Measurements from ENCODE around the gene BCL11A. TPM values are rescaled to one million over a fixed set of nuclear protein-coding genes. Genes with fewer than 3 reads are reported as not detected.

Gene BCL11A
- total RNA-seq, 2 experiments from 2014 or later = not detected

DNA sequence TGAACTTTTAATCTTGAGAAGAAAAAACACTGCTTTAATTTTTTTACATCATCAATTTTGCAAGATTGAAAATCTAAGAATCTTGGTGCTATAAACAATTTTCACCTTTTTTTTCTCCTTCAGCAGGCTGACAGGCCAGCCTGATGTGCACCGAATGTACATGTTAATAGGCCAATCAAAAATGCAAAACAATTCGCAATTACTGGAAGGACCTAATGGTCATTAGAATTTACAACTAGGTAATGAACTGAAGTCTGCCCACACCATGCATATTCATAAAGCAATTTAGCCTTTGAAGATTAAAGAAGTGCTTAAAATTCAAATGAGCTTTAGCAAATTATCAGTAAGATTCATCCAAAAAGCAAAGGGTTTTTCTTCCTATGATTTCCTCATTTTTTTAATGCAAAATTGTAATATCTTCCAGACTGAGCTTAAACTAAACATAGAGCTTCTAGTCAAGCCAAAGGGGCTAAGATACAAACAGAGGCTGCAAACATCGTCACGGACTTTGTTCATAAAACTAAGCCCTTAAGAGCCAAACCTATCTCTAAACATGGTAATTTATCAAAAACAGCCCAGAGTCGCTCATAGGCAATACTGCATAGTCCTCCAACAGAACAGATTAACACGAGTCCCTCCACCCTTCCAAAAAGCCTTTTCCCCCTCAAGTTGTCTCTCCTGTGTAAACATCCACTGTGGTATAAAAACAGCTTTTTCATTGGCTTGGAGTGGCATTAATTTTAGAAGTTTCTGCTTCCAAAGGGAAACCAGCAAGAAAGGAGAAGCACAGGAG, 18.4 kb downstream of the BCL11A start:
- Mint-ChIP-seq H3K9me3 (no peaks in the 10 kb centered on the region), H3K27me3 (peaks cover 54% of the 10 kb centered on the region), H3K27ac (no peak overlapping the region), H3K4me3 (no peak overlapping the region), H3K36me3 (ENCODE audit: low read depth) (no peaks in the 10 kb centered on the region), H3K4me1 (no peaks in the 10 kb centered on the region)
- ChIA-PET CTCF (interaction anchor here (0.7 to 1.0 kb wide), 2 partner anchors 15 to 27 kb away, joined by 3 read pairs; no protein-coding TSS in a partner anchor), POLR2A (no interaction called here)
- DNase-seq = no peak

DNA sequence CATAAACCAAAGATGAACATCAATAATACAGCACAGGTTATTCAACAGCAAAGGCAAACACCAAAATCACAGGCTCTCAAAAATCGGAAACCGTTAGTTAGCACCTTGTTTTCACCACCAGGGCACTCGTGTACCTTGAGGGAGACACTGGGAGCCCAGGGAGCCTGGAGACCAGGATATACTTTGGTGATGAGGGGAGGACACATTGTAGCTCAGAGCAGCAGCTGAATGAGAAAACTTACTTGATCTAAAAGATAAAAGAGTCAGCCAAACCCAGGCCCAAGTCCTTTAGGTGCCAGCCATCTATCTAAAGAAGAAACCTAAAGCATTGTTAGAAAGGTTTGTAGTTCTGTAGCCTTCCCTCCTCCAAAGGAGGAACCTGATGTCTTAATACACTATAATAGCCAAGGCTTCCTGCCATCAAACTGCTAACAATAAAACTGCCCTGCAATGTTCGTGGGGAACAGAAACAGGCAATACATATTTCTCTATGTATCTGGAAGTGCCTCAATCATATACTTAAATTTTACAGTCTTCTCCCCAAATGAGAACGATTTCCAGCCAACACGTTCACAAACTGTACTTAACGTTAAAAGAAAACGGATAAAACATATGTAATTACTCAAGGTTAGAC, 19.3 kb downstream of the BCL11A start:
- CTCF ChIA-PET = no interaction called here
- no peak overlapping the region for H3K4me3 Mint-ChIP-seq
- no peak for DNase-seq
- H3K36me3 Mint-ChIP-seq (ENCODE audit: low read depth) = no peaks in the 10 kb centered on the region
- no peaks in the 10 kb centered on the region for H3K4me1 Mint-ChIP-seq
- POLR2A ChIA-PET = no interaction called here
- H3K9me3 Mint-ChIP-seq = no peaks in the 10 kb centered on the region
- H3K27ac Mint-ChIP-seq = no peak overlapping the region
- H3K27me3 Mint-ChIP-seq = peaks cover 52% of the 10 kb centered on the region

DNA sequence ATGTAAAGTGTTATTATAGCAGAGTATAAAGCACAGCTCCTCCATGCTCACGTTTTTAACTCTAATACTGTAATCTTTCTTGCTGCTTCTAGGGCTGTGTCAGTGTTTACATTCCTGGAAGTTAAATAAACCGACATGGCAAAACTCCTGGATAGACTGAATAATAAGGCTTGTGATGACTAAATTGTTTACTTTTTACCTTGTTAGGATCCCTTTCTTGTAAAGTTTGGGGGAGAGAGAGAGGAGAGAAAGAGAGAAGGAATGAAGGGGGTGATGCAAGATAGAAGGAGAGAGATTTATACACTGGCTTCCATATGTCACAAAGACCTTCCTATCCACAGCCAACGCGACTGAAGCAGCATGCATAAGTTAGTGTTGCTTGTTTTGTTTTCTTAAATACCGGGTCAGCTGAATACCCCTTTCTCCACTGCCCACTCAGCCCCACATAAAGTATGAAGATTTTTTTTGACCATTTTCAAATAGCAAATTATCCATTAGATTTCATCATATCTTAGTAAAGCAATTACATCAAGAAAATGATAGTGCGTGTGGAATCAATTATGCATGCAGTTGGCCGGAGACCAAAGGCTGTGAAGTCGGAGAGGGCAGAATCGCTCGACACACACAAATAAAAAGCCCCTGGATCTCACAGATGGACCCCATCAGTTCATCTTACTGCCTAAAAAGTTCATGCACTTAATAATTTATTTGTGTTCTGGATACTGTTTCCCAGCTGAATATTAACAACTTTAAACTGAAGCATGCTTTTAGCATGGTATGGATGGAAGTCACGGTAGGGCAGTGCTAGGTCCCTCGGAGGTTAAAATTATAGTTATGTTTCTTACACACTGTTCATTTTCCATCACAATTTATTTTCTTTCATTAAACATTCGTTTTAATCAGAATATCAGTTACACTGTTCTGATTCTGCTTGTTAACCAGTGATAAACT, 20.1 kb downstream of the BCL11A start:
- no peaks in the 10 kb centered on the region for H3K4me1 Mint-ChIP-seq
- CTCF ChIA-PET = no interaction called here

DNA sequence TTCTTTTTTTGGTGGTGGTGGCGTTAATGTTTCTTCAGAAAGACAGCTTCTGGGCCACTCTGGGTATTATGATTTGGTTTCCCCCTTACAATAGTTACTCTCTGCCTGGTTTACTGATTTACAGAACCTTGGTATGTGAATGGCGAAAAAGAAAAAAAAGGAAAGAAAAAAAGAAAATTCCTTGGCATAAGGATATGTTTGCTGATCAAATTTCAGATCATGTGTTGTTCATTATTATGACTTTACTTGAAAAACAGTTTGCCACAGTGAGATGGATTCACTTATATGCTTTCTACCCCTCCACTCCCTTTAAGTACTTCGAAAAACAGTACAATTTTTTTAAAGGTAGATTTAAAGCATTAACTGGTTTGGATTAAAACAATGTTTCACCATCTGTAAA, 21.0 kb downstream of the BCL11A start:
- Mint-ChIP-seq H3K36me3 (ENCODE audit: low read depth) (no peaks in the 10 kb centered on the region), H3K27ac (no peak overlapping the region), H3K9me3 (no peaks in the 10 kb centered on the region), H3K27me3 (peaks cover 46% of the 10 kb centered on the region), H3K4me3 (no peak overlapping the region), H3K4me1 (no peaks in the 10 kb centered on the region)
- ChIA-PET CTCF (no interaction called here), POLR2A (no interaction called here)
- no peak for DNase-seq

More for the DNA sequence above, 20.1 kb downstream of the BCL11A start:
- peaks cover 47% of the 10 kb centered on the region for H3K27me3 Mint-ChIP-seq
- DNase-seq = no peak
- H3K27ac Mint-ChIP-seq = no peak overlapping the region
- no peaks in the 10 kb centered on the region for H3K36me3 Mint-ChIP-seq (ENCODE audit: low read depth)
- POLR2A ChIA-PET = no interaction called here
- no peaks in the 10 kb centered on the region for H3K9me3 Mint-ChIP-seq
- H3K4me3 Mint-ChIP-seq = no peak overlapping the region

DNA sequence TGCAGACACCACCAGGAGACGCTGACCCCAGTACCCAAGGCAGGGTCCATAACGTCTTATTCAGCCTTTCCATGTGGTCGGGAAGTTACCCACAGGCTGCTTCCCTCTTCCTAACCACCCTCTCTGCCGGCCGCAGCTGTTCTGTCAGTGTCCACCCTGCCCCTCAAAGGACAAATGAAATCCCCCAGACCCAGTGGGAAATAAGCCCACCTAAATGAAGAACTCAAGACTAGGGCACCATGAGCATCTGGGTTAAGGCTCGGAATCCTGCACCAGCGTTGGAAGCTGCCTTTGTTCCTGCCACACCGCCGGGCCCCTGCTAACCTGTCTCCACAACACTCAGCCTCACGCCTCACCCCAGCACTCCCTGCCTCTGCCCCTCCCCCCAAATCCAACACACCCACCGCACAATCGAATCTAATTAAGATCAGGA, 21.7 kb downstream of the BCL11A start:
- ChIA-PET CTCF (no interaction called here), POLR2A (no interaction called here)
- no peak for DNase-seq
- Mint-ChIP-seq H3K27me3 (peaks cover 46% of the 10 kb centered on the region), H3K9me3 (no peaks in the 10 kb centered on the region), H3K4me3 (no peak overlapping the region), H3K27ac (no peak overlapping the region), H3K4me1 (no peaks in the 10 kb centered on the region), H3K36me3 (ENCODE audit: low read depth) (no peaks in the 10 kb centered on the region)

DNA sequence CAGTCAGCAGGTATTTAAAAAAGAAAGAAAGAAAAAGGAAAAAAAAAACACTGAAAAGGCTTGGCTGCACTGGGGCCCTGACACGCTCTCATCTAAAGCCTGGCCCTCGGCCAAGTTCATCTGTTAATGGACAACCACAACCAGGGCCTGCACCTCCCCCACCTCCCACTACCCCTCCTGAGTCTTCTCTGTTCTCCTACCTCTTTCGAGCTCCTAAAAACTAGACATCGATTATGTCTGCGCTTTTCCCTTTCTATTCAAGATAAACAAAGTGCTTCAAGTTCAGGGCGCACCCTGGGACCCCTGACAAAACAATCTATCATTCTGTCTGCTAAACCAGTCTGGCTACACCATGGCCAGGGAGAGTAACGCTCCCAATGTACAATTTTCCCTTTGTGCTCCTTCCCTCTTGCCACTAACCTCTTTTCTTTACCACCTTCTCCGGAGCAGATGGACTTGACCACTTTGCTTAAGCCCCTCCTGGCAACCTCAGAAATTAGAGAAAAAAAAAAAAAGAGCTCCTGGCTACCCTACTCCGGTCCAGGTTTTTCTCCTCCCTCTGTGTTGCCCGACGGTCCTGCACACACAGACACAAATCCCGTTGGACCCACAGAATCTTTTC, 22.7 kb downstream of the BCL11A start:
- DNase-seq = no peak
- Mint-ChIP-seq H3K9me3 (no peaks in the 10 kb centered on the region), H3K4me1 (no peaks in the 10 kb centered on the region), H3K27ac (no peak overlapping the region), H3K27me3 (peaks cover 41% of the 10 kb centered on the region), H3K4me3 (no peak overlapping the region), H3K36me3 (ENCODE audit: low read depth) (no peaks in the 10 kb centered on the region)
- ChIA-PET CTCF (interaction anchor here (1.5 kb wide), 1 partner anchor 51 kb away, joined by 4 read pairs; no protein-coding TSS in a partner anchor), POLR2A (no interaction called here)

DNA sequence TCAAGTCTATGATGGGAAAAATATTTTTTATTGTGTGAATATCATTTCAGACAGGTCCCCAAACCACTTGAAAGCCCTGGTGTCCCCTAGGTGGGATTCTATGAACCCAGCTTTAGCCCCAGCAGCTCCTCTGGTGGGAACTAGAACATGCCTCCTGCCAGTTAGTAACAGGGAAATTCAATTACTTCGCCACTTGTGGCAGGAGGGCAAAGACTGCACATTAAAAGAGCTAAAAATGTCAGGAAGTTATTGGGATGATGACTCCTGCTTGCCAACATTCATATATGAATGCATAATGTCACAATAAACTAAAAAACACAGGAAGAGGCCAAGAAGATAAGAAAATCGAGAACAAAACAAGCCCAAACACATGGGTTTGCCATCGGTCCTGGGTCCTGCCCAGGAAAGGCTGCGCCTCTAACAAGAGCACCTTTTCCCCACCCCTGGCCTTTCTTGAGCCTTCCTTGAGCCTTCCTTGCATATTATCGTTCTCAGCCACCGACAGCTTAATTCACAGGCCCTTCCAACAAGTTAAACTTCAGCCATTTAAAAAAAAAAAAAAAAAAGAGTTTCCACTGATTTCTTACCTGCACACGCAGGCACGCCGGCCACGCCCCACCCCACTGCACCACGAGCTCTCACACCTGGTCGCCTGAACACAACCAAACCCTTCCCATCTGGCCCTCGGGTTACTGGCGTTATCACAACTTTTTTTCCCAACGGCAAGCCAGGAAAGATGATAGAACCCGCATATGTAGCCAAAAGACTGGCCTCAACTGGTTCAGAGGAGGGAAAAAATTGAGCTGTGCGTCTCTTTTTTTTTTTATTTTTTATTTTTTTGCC, 23.4 kb downstream of the BCL11A start:
- POLR2A ChIA-PET = no interaction called here
- no peak overlapping the region for H3K4me3 Mint-ChIP-seq
- peaks cover 39% of the 10 kb centered on the region for H3K27me3 Mint-ChIP-seq
- no peaks in the 10 kb centered on the region for H3K9me3 Mint-ChIP-seq
- H3K36me3 Mint-ChIP-seq (ENCODE audit: low read depth) = no peaks in the 10 kb centered on the region
- DNase-seq = no peak
- no peaks in the 10 kb centered on the region for H3K4me1 Mint-ChIP-seq
- CTCF ChIA-PET = interaction anchor here (1.5 kb wide), 1 partner anchor 52 kb away, joined by 4 read pairs; no protein-coding TSS in a partner anchor
- no peak overlapping the region for H3K27ac Mint-ChIP-seq

DNA sequence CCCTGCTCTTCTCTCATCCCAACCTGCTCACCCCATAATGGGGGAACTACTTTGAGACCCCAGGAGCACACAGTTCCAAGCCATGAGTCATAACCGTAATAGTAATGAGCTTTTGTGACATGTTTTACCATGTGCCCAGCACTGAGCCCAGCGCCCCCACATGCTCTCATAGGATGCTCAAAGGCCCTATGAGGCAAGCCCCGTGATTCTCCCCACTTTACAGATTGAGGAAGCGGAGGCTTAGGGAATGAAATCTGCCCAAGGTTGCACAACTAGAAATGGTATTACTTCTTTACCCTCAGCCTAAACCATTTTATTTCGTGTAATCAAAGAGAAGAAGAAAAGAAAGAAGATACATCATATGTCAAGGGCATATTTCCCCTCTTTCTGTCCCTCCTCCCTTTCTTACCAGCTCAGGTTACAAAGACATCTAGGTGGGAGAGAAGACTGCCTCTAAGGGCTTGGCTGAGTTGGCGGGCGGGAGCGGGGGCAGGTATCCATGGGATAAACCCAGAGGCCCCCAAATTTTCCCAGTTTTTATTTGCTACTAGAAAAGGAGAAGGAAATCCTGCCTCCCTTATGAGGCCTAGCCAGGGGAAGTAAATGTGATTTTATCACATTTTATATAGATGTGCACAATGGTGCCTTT, 24.2 kb downstream of the BCL11A start:
- peaks cover 34% of the 10 kb centered on the region for H3K27me3 Mint-ChIP-seq
- CTCF ChIA-PET = interaction anchor here (1.5 kb wide), 1 partner anchor 53 kb away, joined by 4 read pairs; no protein-coding TSS in a partner anchor
- POLR2A ChIA-PET = no interaction called here

DNA sequence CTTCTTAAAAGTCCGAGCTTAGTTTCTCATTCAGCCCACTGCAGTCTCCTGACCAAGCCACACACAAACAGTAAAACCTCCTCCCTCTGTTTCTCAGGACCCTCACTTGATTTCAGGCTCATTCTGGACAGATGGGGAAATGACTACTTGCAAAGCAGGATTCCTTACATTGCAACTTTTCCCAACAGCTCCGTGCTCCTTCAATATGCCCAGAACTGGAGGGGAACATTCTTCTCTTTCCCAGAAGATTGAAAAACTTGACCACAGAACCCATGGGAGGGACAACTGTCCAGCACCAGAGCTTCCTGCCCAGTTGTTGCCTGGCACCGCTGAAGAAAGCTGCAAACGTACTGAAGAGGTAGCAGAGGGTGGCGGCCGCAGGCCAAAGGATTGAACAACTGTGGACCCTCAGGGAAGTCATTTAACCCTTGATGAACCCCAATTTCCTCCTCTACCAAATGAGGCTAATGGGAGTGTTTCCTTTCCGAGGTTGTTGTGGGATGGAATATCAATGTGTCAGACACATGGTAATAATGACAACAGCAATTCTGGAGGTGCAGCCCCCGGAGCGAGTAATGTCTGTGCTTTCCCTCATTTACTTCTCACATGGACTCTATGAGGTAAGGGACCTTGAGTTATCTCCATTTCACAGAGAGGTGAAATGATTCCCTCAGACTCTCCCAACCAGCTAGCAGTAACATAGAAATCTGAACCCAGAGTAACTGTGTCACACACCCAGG, 25.0 kb downstream of the BCL11A start:
- no peaks in the 10 kb centered on the region for H3K9me3 Mint-ChIP-seq
- CTCF ChIA-PET = no interaction called here
- no peak for DNase-seq
- H3K36me3 Mint-ChIP-seq (ENCODE audit: low read depth) = no peaks in the 10 kb centered on the region
- POLR2A ChIA-PET = no interaction called here
- H3K4me3 Mint-ChIP-seq = no peak overlapping the region
- H3K4me1 Mint-ChIP-seq = no peaks in the 10 kb centered on the region
- peaks cover 34% of the 10 kb centered on the region for H3K27me3 Mint-ChIP-seq
- H3K27ac Mint-ChIP-seq = no peak overlapping the region

More for the DNA sequence above, 24.2 kb downstream of the BCL11A start:
- Mint-ChIP-seq H3K4me3 (no peak overlapping the region), H3K4me1 (no peaks in the 10 kb centered on the region), H3K9me3 (no peaks in the 10 kb centered on the region), H3K27ac (no peak overlapping the region), H3K36me3 (ENCODE audit: low read depth) (no peaks in the 10 kb centered on the region)
- DNase-seq = no peak

DNA sequence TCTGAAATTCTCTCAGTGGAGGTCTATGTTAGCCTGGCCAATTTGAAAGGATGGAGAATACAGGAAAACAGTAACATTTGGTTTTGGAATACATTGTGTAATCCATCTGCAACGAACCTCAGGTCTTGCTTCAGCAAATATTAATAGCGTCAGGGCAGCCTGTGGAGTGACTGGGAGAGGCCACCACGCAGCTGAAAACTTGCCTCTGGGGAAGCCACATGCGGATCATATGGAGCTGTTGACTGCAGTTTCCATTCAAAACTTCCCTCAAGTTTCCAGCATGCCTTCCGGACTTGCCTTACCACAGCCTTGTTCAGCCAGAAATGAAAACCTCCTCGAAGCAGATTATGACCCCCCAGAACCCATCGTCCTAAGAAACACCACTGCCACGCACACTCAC, 25.7 kb downstream of the BCL11A start:
- peaks cover 32% of the 10 kb centered on the region for H3K27me3 Mint-ChIP-seq
- H3K9me3 Mint-ChIP-seq = no peaks in the 10 kb centered on the region
- no peaks in the 10 kb centered on the region for H3K4me1 Mint-ChIP-seq

DNA sequence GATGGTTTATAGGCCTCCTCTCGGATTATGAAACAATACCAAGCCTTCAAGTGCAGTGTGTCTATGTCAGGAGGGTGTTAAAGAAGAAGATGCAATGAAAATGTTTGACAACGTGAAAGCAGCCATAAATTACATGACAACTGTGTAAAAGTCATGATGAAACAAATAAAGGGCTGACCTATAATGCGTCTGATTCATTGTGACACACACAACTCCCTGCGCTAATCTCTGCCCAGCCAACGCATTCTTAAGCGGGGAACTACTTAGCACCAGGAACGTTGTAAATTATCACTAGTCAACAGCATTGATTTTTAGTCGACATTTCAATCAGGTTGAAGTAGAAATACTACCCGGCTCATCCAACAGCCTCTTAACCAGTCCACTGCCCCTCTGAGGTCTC, 26.8 kb downstream of the BCL11A start:
- CTCF ChIA-PET = no interaction called here

More for the DNA sequence above, 25.7 kb downstream of the BCL11A start:
- ChIA-PET POLR2A (no interaction called here), CTCF (no interaction called here)
- DNase-seq = no peak
- H3K4me3 Mint-ChIP-seq = no peak overlapping the region
- no peaks in the 10 kb centered on the region for H3K36me3 Mint-ChIP-seq (ENCODE audit: low read depth)
- no peak overlapping the region for H3K27ac Mint-ChIP-seq

More for the DNA sequence above, 26.8 kb downstream of the BCL11A start:
- no peak overlapping the region for H3K27ac Mint-ChIP-seq
- H3K36me3 Mint-ChIP-seq (ENCODE audit: low read depth) = no peaks in the 10 kb centered on the region
- POLR2A ChIA-PET = no interaction called here
- DNase-seq = no peak
- H3K27me3 Mint-ChIP-seq = peaks cover 24% of the 10 kb centered on the region
- H3K9me3 Mint-ChIP-seq = no peaks in the 10 kb centered on the region
- H3K4me3 Mint-ChIP-seq = no peak overlapping the region
- no peaks in the 10 kb centered on the region for H3K4me1 Mint-ChIP-seq
